Upper lobe of right lung (tissue), 1 donor: Measurements from ENCODE around the gene LRRC74A. TPM values are rescaled to one million over a fixed set of nuclear protein-coding genes. Genes with fewer than 3 reads are reported as not detected.

ENCODE experiments used
- ATAC-seq: fragments of 200-7000 bp; cut with Tn5 transposase; one replicate; pipeline ENCODE4 v1.9.1; 2020; ENCODE audit warnings: mild to moderate bottlenecking, moderate library complexity
- DNase-seq: peaks from one replicate; pipeline ENCODE4 v3.0.0-alpha.2; 2020
- H3K27ac ChIP-seq: fragments of 200-600 bp; one replicate; pipeline ENCODE4 v1.8.0; 2022
- H3K27me3 ChIP-seq: fragments of 200-600 bp; one replicate; pipeline ENCODE4 v1.8.0; 2022; ENCODE audit warnings: mild to moderate bottlenecking
- H3K36me3 ChIP-seq: fragments of 200-600 bp; one replicate; pipeline ENCODE4 v1.8.0; 2022
- H3K4me1 ChIP-seq: fragments of 200-600 bp; one replicate; pipeline ENCODE4 v1.8.0; 2022
- H3K4me3 ChIP-seq: fragments of 200-600 bp; one replicate; pipeline ENCODE4 v1.8.0; 2022; ENCODE audit warnings: mild to moderate bottlenecking
- H3K9me3 ChIP-seq: fragments of 200-600 bp; one replicate; pipeline ENCODE4 v1.8.0; 2022
- CTCF ChIP-seq: fragments of 200-600 bp; IDR thresholded peaks from one replicate; pipeline ENCODE4 v1.8.0; 2022; ENCODE audit warnings: antibody characterized with exemption
- intact Hi-C: fragments of 100-400 bp; cut with DNase I; formaldehyde crosslinking; loops from one replicate; pipeline ENCODE4 v1.11.0; 2022
- total RNA-seq: library from RNA; stranded (reverse); fragmentation: NEBNext Ultra II Directional; extraction: Animal tissue kit (Norgen Biotek cat#: 25700); gene quantifications from one replicate; pipeline ENCODE4 v1.2.1, GENCODE V29; 2021
- donor health status: DM: no; HTN: yes; CAD: no; lungs with severe emphysema.

The LRRC74A gene
- total RNA-seq, 1 donor from 2014 or later, result not detected

GRCh38 chr14:76780058-76780345 lies 46.2 kb upstream of the LRRC74A start:
- Histone ChIP-seq H3K9me3 (no peaks in the 10 kb centered on the region), H3K27ac (no peak overlapping the region), H3K4me1 (peaks cover 27% of the 10 kb centered on the region), H3K36me3 (peaks cover 26% of the 10 kb centered on the region), H3K27me3 (no peaks in the 10 kb centered on the region), H3K4me3 (no peak overlapping the region)
- no peak for ATAC-seq
- DNase-seq, result no peak
- intact Hi-C loops, result loop anchor here (10.0 kb wide), 1 partner anchor 65 kb away; no protein-coding TSS in a partner anchor
- no peak for TF ChIP-seq CTCF

GRCh38 chr14:76780360-76780759 lies 45.8 kb upstream of the LRRC74A start:
- Histone ChIP-seq H3K4me3 (no peak overlapping the region), H3K27ac (no peak overlapping the region), H3K9me3 (no peaks in the 10 kb centered on the region), H3K36me3 (peaks cover 26% of the 10 kb centered on the region), H3K4me1 (peaks cover 27% of the 10 kb centered on the region), H3K27me3 (no peaks in the 10 kb centered on the region)
- ATAC-seq, result no peak
- TF ChIP-seq CTCF, result no peak
- DNase-seq, result no peak
- intact Hi-C loops, result loop anchor here (10.0 kb wide), 1 partner anchor 66 kb away; no protein-coding TSS in a partner anchor

- H3K36me3 ChIP-seq, result peaks cover 32% of the 10 kb centered on the region
- no peak overlapping the region for H3K4me3 ChIP-seq
- DNase-seq, result no peak
- peaks cover 27% of the 10 kb centered on the region for H3K4me1 ChIP-seq
- ATAC-seq, result no peak
- no peak for TF ChIP-seq CTCF
- H3K27ac ChIP-seq, result no peak overlapping the region
- intact Hi-C loops, result loop anchor here (10.0 kb wide), 1 partner anchor 66 kb away; no protein-coding TSS in a partner anchor
- no peaks in the 10 kb centered on the region for H3K27me3 ChIP-seq
- no peaks in the 10 kb centered on the region for H3K9me3 ChIP-seq
Measured at GRCh38 chr14:76780875-76781647, 45.1 kb upstream of the LRRC74A start.

GRCh38 chr14:76781648-76782051 lies 44.6 kb upstream of the LRRC74A start:
- Histone ChIP-seq H3K4me1 (peaks cover 27% of the 10 kb centered on the region), H3K27ac (no peak overlapping the region)
- intact Hi-C loops, result loop anchor here (10.0 kb wide), 1 partner anchor 67 kb away; no protein-coding TSS in a partner anchor

GRCh38 chr14:76782115-76782884 lies 43.9 kb upstream of the LRRC74A start:
- ATAC-seq, result no peak
- intact Hi-C loops, result loop anchor here (10.0 kb wide), 1 partner anchor 67 kb away; no protein-coding TSS in a partner anchor

More at GRCh38 chr14:76781648-76782051, 44.6 kb upstream of the LRRC74A start:
- H3K36me3 ChIP-seq, result peaks cover 36% of the 10 kb centered on the region
- no peak for ATAC-seq
- no peaks in the 10 kb centered on the region for H3K9me3 ChIP-seq
- DNase-seq, result no peak
- no peak for TF ChIP-seq CTCF
- no peaks in the 10 kb centered on the region for H3K27me3 ChIP-seq
- no peak overlapping the region for H3K4me3 ChIP-seq

More at GRCh38 chr14:76782115-76782884, 43.9 kb upstream of the LRRC74A start:
- peaks cover 21% of the 10 kb centered on the region for H3K4me1 ChIP-seq
- H3K27ac ChIP-seq, result peak overlapping the region; percentile 36
- H3K4me3 ChIP-seq, result no peak overlapping the region
- no peaks in the 10 kb centered on the region for H3K9me3 ChIP-seq
- peaks cover 42% of the 10 kb centered on the region for H3K36me3 ChIP-seq
- no peak for TF ChIP-seq CTCF
- no peak for DNase-seq
- H3K27me3 ChIP-seq, result no peaks in the 10 kb centered on the region
